H9 (cell line): Measurements from ENCODE around the gene USP43. TPM values are rescaled to one million over a fixed set of nuclear protein-coding genes. Genes with fewer than 3 reads are reported as not detected.

ENCODE experiments used
- DNase-seq: peaks from one replicate; pipeline ENCODE4 v3.0.0-alpha.2; 2017
- H2AFZ ChIP-seq: one replicate; pipeline ENCODE4 v1.6.1; 2013; ENCODE audit warnings: mild to moderate bottlenecking, low read length, control low read depth, moderate library complexity
- H2AK5ac ChIP-seq: 2 replicates; pipeline ENCODE4 v1.6.1; 2013; ENCODE audit warnings: low read length, control low read depth, mixed read lengths; ENCODE audit not compliant: insufficient read length
- H2BK120ac ChIP-seq: one replicate; pipeline ENCODE4 v1.6.1; 2013; ENCODE audit warnings: low read depth, mild to moderate bottlenecking, low read length, control low read depth, inconsistent platforms; ENCODE audit not compliant: poor library complexity, severe bottlenecking
- H2BK12ac ChIP-seq: 2 replicates; pipeline ENCODE4 v1.6.1; 2013; ENCODE audit warnings: low read length, control low read depth, mixed read lengths, low read depth; ENCODE audit not compliant: insufficient read length
- H2BK15ac ChIP-seq: 2 replicates; pipeline ENCODE4 v1.6.1; 2013; ENCODE audit warnings: low read depth, low read length, control low read depth
- H2BK20ac ChIP-seq: one replicate; pipeline ENCODE4 v1.6.1; 2013; ENCODE audit warnings: low read depth, mild to moderate bottlenecking, low read length, control low read depth, inconsistent platforms; ENCODE audit not compliant: poor library complexity, severe bottlenecking
- H2BK5ac ChIP-seq: 2 replicates; pipeline ENCODE4 v1.6.1; 2013; ENCODE audit warnings: low read length, control low read depth, mixed read lengths; ENCODE audit not compliant: insufficient read length
- H3K14ac ChIP-seq: 2 replicates; pipeline ENCODE4 v1.6.1; 2013; ENCODE audit warnings: low read length, control low read depth; ENCODE audit not compliant: insufficient read depth
- H3K18ac ChIP-seq: 2 replicates; pipeline ENCODE4 v1.6.1; 2013; ENCODE audit warnings: low read depth, mild to moderate bottlenecking, mixed read lengths, low read length, control low read depth; ENCODE audit not compliant: insufficient read length
- H3K23ac ChIP-seq: 2 replicates; pipeline ENCODE4 v1.6.1; 2013; ENCODE audit warnings: low read length, control low read depth, mixed read lengths, low read depth; ENCODE audit not compliant: insufficient read length
- H3K23me2 ChIP-seq: 2 replicates; pipeline ENCODE4 v1.6.1; 2013; ENCODE audit warnings: low read depth, mild to moderate bottlenecking, mixed read lengths, low read length, control low read depth; ENCODE audit not compliant: insufficient read length, poor library complexity, severe bottlenecking
- H3K27ac ChIP-seq: 2 replicates; pipeline ENCODE4 v1.5.1; 2013; ENCODE audit warnings: low read length, control low read depth, mixed read lengths, low read depth; ENCODE audit not compliant: insufficient read length
- H3K27me3 ChIP-seq: 2 replicates; pipeline ENCODE4 v1.6.1; 2013; ENCODE audit warnings: low read length, control low read depth, inconsistent platforms; ENCODE audit not compliant: insufficient read depth
- H3K4ac ChIP-seq: 2 replicates; pipeline ENCODE4 v1.6.1; 2013; ENCODE audit warnings: low read depth, mild to moderate bottlenecking, control low read depth, inconsistent platforms, low read length, moderate library complexity
- H3K4me1 ChIP-seq: 2 replicates; pipeline ENCODE4 v1.6.1; 2013; ENCODE audit warnings: low read length, control low read depth, inconsistent platforms; ENCODE audit not compliant: insufficient read depth
- H3K4me2 ChIP-seq: 2 replicates; pipeline ENCODE4 v1.6.1; 2013; ENCODE audit warnings: low read length, control low read depth, mixed read lengths; ENCODE audit not compliant: insufficient read length, insufficient read depth
- H3K56ac ChIP-seq: 2 replicates; pipeline ENCODE4 v1.6.1; 2013; ENCODE audit warnings: low read depth, mild to moderate bottlenecking, mixed read lengths, low read length, control low read depth; ENCODE audit not compliant: insufficient read length
- H3K79me1 ChIP-seq: 2 replicates; pipeline ENCODE4 v1.6.1; 2013; ENCODE audit warnings: low read depth, mild to moderate bottlenecking, moderate library complexity, low read length, control low read depth, inconsistent platforms; ENCODE audit not compliant: insufficient read depth, poor library complexity, severe bottlenecking
- H3K79me2 ChIP-seq: 2 replicates; pipeline ENCODE4 v1.6.1; 2013; ENCODE audit warnings: low read length, control low read depth, inconsistent platforms; ENCODE audit not compliant: insufficient read depth
- H3K9ac ChIP-seq: 2 replicates; pipeline ENCODE4 v1.6.1; 2013; ENCODE audit warnings: low read length, control low read depth, mixed read lengths; ENCODE audit not compliant: insufficient read length; ENCODE audit errors: extremely low read depth
- H3K9me3 ChIP-seq: one replicate; pipeline ENCODE4 v1.6.1; 2013; ENCODE audit warnings: low read depth, low read length, inconsistent platforms; ENCODE audit not compliant: control insufficient read depth
- H3T11ph ChIP-seq: one replicate; pipeline ENCODE4 v1.6.1; 2013; ENCODE audit warnings: mild to moderate bottlenecking, low read length, control low read depth, inconsistent platforms
- H4K20me1 ChIP-seq: one replicate; pipeline ENCODE4 v1.6.1; 2013; ENCODE audit not compliant: control insufficient read depth, insufficient read length, insufficient read depth
- H4K5ac ChIP-seq: 2 replicates; pipeline ENCODE4 v1.6.1; 2013; ENCODE audit warnings: low read depth, mild to moderate bottlenecking, mixed read lengths, low read length, control low read depth; ENCODE audit not compliant: insufficient read length
- H4K8ac ChIP-seq: replicated peaks from 2 replicates; pipeline ENCODE4 v1.6.1; 2013; ENCODE audit warnings: low read length, control low read depth, mixed read lengths, low read depth; ENCODE audit not compliant: insufficient read length
- H4K91ac ChIP-seq: 2 replicates; pipeline ENCODE4 v1.6.1; 2013; ENCODE audit warnings: low read depth, mild to moderate bottlenecking, moderate library complexity, mixed read lengths, low read length, control low read depth; ENCODE audit not compliant: insufficient read length
- H3K27ac Mint-ChIP-seq, 3 experiments: 2 replicates in 2 of 3; 3 replicates in 1 of 3; pipeline ENCODE4 v1.8.0; 2020 to 2021; ENCODE audit warnings: mixed read lengths in 3 of 3, mild to moderate bottlenecking in 1 of 3, moderate library complexity in 1 of 3
- H3K27me3 Mint-ChIP-seq: 2 replicates; pipeline ENCODE4 v1.8.0; 2021; ENCODE audit warnings: low read depth, mild to moderate bottlenecking, moderate library complexity, mixed read lengths
- H3K36me3 Mint-ChIP-seq, 3 experiments: 2 replicates in 2 of 3; 3 replicates in 1 of 3; pipeline ENCODE4 v1.8.0; 2020 to 2021; ENCODE audit warnings: low read depth in 3 of 3, mixed read lengths in 3 of 3; ENCODE audit not compliant: insufficient read depth in 1 of 3
- H3K4me1 Mint-ChIP-seq, 2 experiments: 2 replicates each; pipeline ENCODE4 v1.8.0; 2020; ENCODE audit warnings: mixed read lengths in 2 of 2
- H3K4me3 Mint-ChIP-seq, 2 experiments: 2 replicates in 1 of 2; 3 replicates in 1 of 2; pipeline ENCODE4 v1.8.0; 2020 to 2021; ENCODE audit warnings: mild to moderate bottlenecking in 2 of 2, mixed read lengths in 2 of 2, moderate library complexity in 1 of 2
- H3K9me3 Mint-ChIP-seq, 2 experiments: 2 replicates in 1 of 2; 3 replicates in 1 of 2; pipeline ENCODE4 v1.8.0; 2020; ENCODE audit warnings: mild to moderate bottlenecking in 2 of 2, mixed read lengths in 2 of 2, moderate library complexity in 1 of 2
- CTCF ChIP-seq: fragments of 200-600 bp; sonication (generic); conservative IDR thresholded peaks from 3 replicates; pipeline ENCODE4 v1.8.0; 2021; ENCODE audit warnings: antibody characterized with exemption, mild to moderate bottlenecking
- WGBS: extraction: QIAGEN DNeasy Blood & Tissue Kit; methylation state at CpG from one replicate; pipeline ENCODE4 v1.1.7; 2013; ENCODE audit warnings: missing lambda C conversion rate, low lambda C conversion rate, mixed read lengths; ENCODE audit not compliant: insufficient read length; ENCODE audit errors: extremely low coverage; 5-methylcytosine and 5-hydroxymethylcytosine counted together
- total RNA-seq: library from RNA; stranded (reverse); gene quantifications from 2 replicates; pipeline ENCODE4 v1.2.1, GENCODE V29; 2021

Gene USP43
- total RNA-seq, 1 experiment from 2014 or later, result 5.2 TPM

GRCh38 chr17:9670596-9670995 lies 25.3 kb downstream of the USP43 start:
- H3T11ph ChIP-seq, result no peak overlapping the region
- peaks cover 6 to 12% of the 10 kb centered on the region in 2 experiments for H3K4me1 Mint-ChIP-seq
- H2BK20ac ChIP-seq, result no peak overlapping the region
- no peaks in the 10 kb centered on the region for H3K27me3 ChIP-seq
- no CpG with 5 or more reads among the region's 8 CpGs for WGBS
- no peak overlapping the region for H3K56ac ChIP-seq
- no peaks in the 10 kb centered on the region for H3K23me2 ChIP-seq
- peak overlapping the region in 1 of 3 experiments; percentile 34; a peak in 1 of 7 replicates for H3K27ac Mint-ChIP-seq
- 0 out of 5 replicates have a peak, but pooled peaks cover 0 to under 1% of the 10 kb centered on the region in 2 experiments for H3K9me3 Mint-ChIP-seq
- no peaks in the 10 kb centered on the region for H4K20me1 ChIP-seq
- no peak overlapping the region for H3K4me2 ChIP-seq
- H2AFZ ChIP-seq, result no peak overlapping the region
- no peak overlapping the region for H3K27ac ChIP-seq
- H3K79me1 ChIP-seq, result no peaks in the 10 kb centered on the region
- H3K4me3 Mint-ChIP-seq, result no peak overlapping the region
- peaks cover 3 to 17% (median 14%) of the 10 kb centered on the region in 3 experiments for H3K36me3 Mint-ChIP-seq
- H3K23ac ChIP-seq, result no peak overlapping the region
- no peak for DNase-seq
- H3K9me3 ChIP-seq, result no peaks in the 10 kb centered on the region
- no peak overlapping the region for H3K18ac ChIP-seq
- no peak overlapping the region for H2BK15ac ChIP-seq
- H4K8ac ChIP-seq, result no peak overlapping the region
- H3K4ac ChIP-seq, result no peak overlapping the region
- no peak overlapping the region for H4K91ac ChIP-seq
- no peak overlapping the region for H2BK120ac ChIP-seq
- H3K79me2 ChIP-seq, result no peaks in the 10 kb centered on the region
- peaks cover 7% of the 10 kb centered on the region for H3K4me1 ChIP-seq
- H2AK5ac ChIP-seq, result no peak overlapping the region
- no peak overlapping the region for H3K14ac ChIP-seq
- H2BK12ac ChIP-seq, result no peak overlapping the region
- no peak for TF ChIP-seq CTCF
- H4K5ac ChIP-seq, result no peak overlapping the region
- H2BK5ac ChIP-seq, result no peak overlapping the region
- no peak overlapping the region for H3K9ac ChIP-seq
- H3K27me3 Mint-ChIP-seq, result no peaks in the 10 kb centered on the region
